DMS 273 (cell line): ENCODE data around the gene TOP3B.

Experiments
- DNase-seq: peaks from one replicate; lab custom pipeline; 2025; ENCODE audit not compliant: unreplicated experiment; lab: John Stamatoyannopoulos, UW

The TOP3B gene

GRCh38 chr22:21909871-21910270 lies 72.7 kb downstream of the TOP3B start:
- DNase-seq = no peak

GRCh38 chr22:21907638-21908522 lies 74.7 kb downstream of the TOP3B start:
- no peak for DNase-seq
